HepG2 (cell line): ENCODE results near the gene RBM14. TPM values are rescaled to one million over a fixed set of nuclear protein-coding genes. Genes with fewer than 3 reads are reported as not detected.

Source experiments
- ARID4A ChIP-seq: sonication (generic); formaldehyde crosslinking; IDR thresholded peaks from 2 replicates; pipeline ENCODE4 v1.5.0; 2020; ENCODE audit warnings: mild to moderate bottlenecking, missing genetic modification reagents, borderline replicate concordance
- ASH2L ChIP-seq: fragments of 300-600, 200-600 bp; sonication (generic); IDR thresholded peaks from 2 replicates; pipeline ENCODE4 v1.7.0; 2017; ENCODE audit warnings: low read depth, mild to moderate bottlenecking, moderate library complexity, mixed read lengths, low read length; ENCODE audit not compliant: insufficient read length
- CENPX ChIP-seq: sonication (generic); formaldehyde crosslinking; IDR thresholded peaks from 2 replicates; pipeline ENCODE4 v1.9.0; 2021; ENCODE audit warnings: mild to moderate bottlenecking, missing genetic modification reagents, moderate library complexity
- GLI4 ChIP-seq: sonication (generic); formaldehyde crosslinking; IDR thresholded peaks from 2 replicates; pipeline ENCODE4 v1.5.1; 2020; ENCODE audit warnings: missing genetic modification reagents, mild to moderate bottlenecking, moderate library complexity, borderline replicate concordance
- HNRNPL ChIP-seq: fragments of 200-400 bp; formaldehyde crosslinking; IDR thresholded peaks from 2 replicates; pipeline ENCODE4 v1.6.1; 2017; ENCODE audit warnings: mild to moderate bottlenecking, low read depth, low read length
- KDM2A ChIP-seq: sonication (generic); formaldehyde crosslinking; IDR thresholded peaks from 2 replicates; pipeline ENCODE4 v1.4.0; 2020; ENCODE audit warnings: low read depth, missing genetic modification reagents, borderline replicate concordance
- TOPORS ChIP-seq: sonication (generic); formaldehyde crosslinking; IDR thresholded peaks from 2 replicates; pipeline ENCODE4 v1.8.0; 2023; ENCODE audit warnings: mild to moderate bottlenecking, missing genetic modification reagents
- ZBTB40 ChIP-seq, 2 experiments: fragments of 450-650 bp in 1 of 2; sonication (generic) in 1 of 2; formaldehyde crosslinking in 1 of 2; IDR thresholded peaks; 2 replicates each; pipeline versions ENCODE4 v1.6.1 to v1.8.0; 2016 to 2022; ENCODE audit warnings: antibody characterized with exemption in 1 of 2, mild to moderate bottlenecking in 1 of 2, missing genetic modification reagents in 1 of 2
- ZNF224 ChIP-seq: sonication (generic); formaldehyde crosslinking; IDR thresholded peaks from 2 replicates; pipeline ENCODE4 v1.5.0; 2020; ENCODE audit warnings: mild to moderate bottlenecking, missing genetic modification reagents
- ZNF281 ChIP-seq: sonication (generic); formaldehyde crosslinking; IDR thresholded peaks from 2 replicates; pipeline ENCODE4 v1.4.0; 2020; ENCODE audit warnings: missing genetic modification reagents, borderline replicate concordance
- ZNF556 ChIP-seq: sonication (generic); formaldehyde crosslinking; IDR thresholded peaks from 2 replicates; pipeline ENCODE4 v1.4.0; 2020; ENCODE audit warnings: mild to moderate bottlenecking, missing genetic modification reagents, borderline replicate concordance
- ZNF572 ChIP-seq: sonication (generic); formaldehyde crosslinking; IDR thresholded peaks from 2 replicates; pipeline ENCODE4 v1.5.1; 2020; ENCODE audit warnings: mild to moderate bottlenecking, missing genetic modification reagents
- polyA plus RNA-seq, 8 experiments: library from polyadenylated mRNA; depleted of rRNA in 3 of 8; stranded (reverse) in 7 of 8; unstranded in 1 of 8; fragments of >200 nt; fragmentation: Illumina TruSeq in 4 of 8; extraction: Trizol in 4 of 8; gene quantifications; 2 replicates each; pipeline versions ENCODE4 v1.2.1 to v1.2.3, GENCODE V29; 2011 to 2016; ENCODE audit warnings: low read depth in 4 of 8, missing spikeins in 1 of 8, mixed read lengths in 1 of 8; ENCODE audit not compliant: insufficient read depth in 1 of 8
- total RNA-seq, 5 experiments: library from RNA; depleted of rRNA; stranded (reverse); fragments of >200 nt; fragmentation: Illumina TruSeq; extraction: Trizol; gene quantifications; 2 replicates each; pipeline ENCODE4 v1.2.3, GENCODE V29; 2016; ENCODE audit warnings: low read depth in 1 of 5

The RBM14 gene
- total and polyA plus RNA-seq, 2 of the 13 experiments (the other 11 are each of a cell fraction or from before 2014, with no cell fraction given) = 12.7 to 44.1 TPM

GRCh38 chr11:66593303-66593635, 23.2 kb upstream of the RBM14 start (continued):
- TF ChIP-seq ZBTB40 (IDR thresholded peaks at IDR 0.05) = no peak
- TF ChIP-seq ZBTB40 (CRISPR knock-in tag; IDR thresholded peaks at IDR 0.05) = no peak; the same call in 1 of the 2 replicates
- TF ChIP-seq ZNF556 (CRISPR knock-in tag) = 0 out of 2 replicates have a peak, but pooled peaks have one; percentile 15
- TF ChIP-seq TOPORS (CRISPR knock-in tag) = no peak
- TF ChIP-seq HNRNPL = 0 out of 2 replicates have a peak, but pooled peaks have one; percentile 1
- TF ChIP-seq ARID4A (CRISPR knock-in tag) = peak; percentile 8; the same call in 1 of the 2 replicates
- TF ChIP-seq CENPX (CRISPR knock-in tag) = no peak
- TF ChIP-seq ZNF224 = 0 out of 2 replicates have a peak, but pooled peaks have one; percentile 81
- 0 out of 2 replicates have a peak, but pooled peaks have one; percentile 7 for TF ChIP-seq GLI4 (CRISPR knock-in tag)
- 0 out of 2 replicates have a peak, but pooled peaks have one; percentile 16 for TF ChIP-seq ZNF281 (CRISPR knock-in tag)
- 0 out of 2 replicates have a peak, but pooled peaks have one; percentile 42 for TF ChIP-seq ZNF572 (CRISPR knock-in tag)
- peak; percentile 45 for TF ChIP-seq ASH2L
- 0 out of 2 replicates have a peak, but pooled peaks have one; percentile 2 for TF ChIP-seq KDM2A (CRISPR knock-in tag)
